Motor neuron (in vitro differentiated cells): ENCODE measurements around the gene R3HDM2. TPM values are rescaled to one million over a fixed set of nuclear protein-coding genes. Genes with fewer than 3 reads are reported as not detected.
"Not testable (repeated sequence)": the region's sequence is repeated elsewhere in the genome, so short reads cannot be mapped to it uniquely, and the experiment has no call there.

Experiments used
- ATAC-seq, 8 experiments: fragments of 200-7000 bp; cut with Tn5 transposase; replicated peaks in 6 of 8; 2 replicates each; pipeline ENCODE4 v1.8.0; 2021; ENCODE audit warnings: mild to moderate bottlenecking in 8 of 8, moderate library complexity in 8 of 8
- H3K27ac ChIP-seq, 2 donors: fragments of 250-450 bp; sonication (Bioruptor Pico); 2 replicates each; pipeline ENCODE4 v1.9.0; 2021; ENCODE audit warnings: antibody characterized with exemption in 2 of 2, mild to moderate bottlenecking in 2 of 2, moderate library complexity in 1 of 2
- H3K4me1 ChIP-seq, 2 donors: fragments of 250-450 bp; sonication (Bioruptor Pico); replicated peaks in 1 of 2; 2 replicates each; pipeline ENCODE4 v1.6.1; 2021; ENCODE audit warnings: antibody characterized with exemption in 2 of 2, mild to moderate bottlenecking in 2 of 2, moderate library complexity in 1 of 2
- H3K4me3 ChIP-seq, 5 donors: fragments of 250-450 bp; sonication (Bioruptor Pico); 2 replicates each; pipeline ENCODE4 v1.9.0; 2021; ENCODE audit warnings: antibody characterized with exemption in 5 of 5, mild to moderate bottlenecking in 5 of 5, moderate library complexity in 4 of 5
- WGBS, 10 experiments: fragments of 450-650 bp; shearing (Covaris generic); methylation state at CpG; one replicate each; pipeline ENCODE4 v1.0.0; 2022; 5-methylcytosine and 5-hydroxymethylcytosine counted together
- in situ Hi-C, 9 experiments: fragments of 400-800 bp; cut with MboI; loops; one replicate each; pipeline ENCODE4 v1.15.0; 2021; ENCODE audit warnings: low sequenced_read_pairs in 9 of 9, low pct_unique_long_range_greater_than_20kb in 2 of 9; ENCODE audit not compliant: unreplicated experiment in 9 of 9
- total RNA-seq, 8 experiments: library from RNA; unstranded; fragments of 300-600 nt; gene quantifications; 2 replicates each; pipeline versions ENCODE4 v1.2.3 to v1.2.4, GENCODE V29; 2022

Gene R3HDM2
- total RNA-seq, 8 experiments from 2014 or later: 14.7 to 75.2 (median 31.6) TPM

GRCh38 chr12:57402156-57402555 lies 28.7 kb downstream of the R3HDM2 start:
- 80 to 100% (median 100%) methylated on average over 1 to 4 of the region's 4 CpGs; no CpG with 5 or more reads in 3 of the 10 experiments for WGBS, 10 experiments
- H3K4me1 ChIP-seq, ATAC-seq, H3K4me3 ChIP-seq, in situ Hi-C loops, H3K27ac ChIP-seq: not testable (repeated sequence)

GRCh38 chr12:57401165-57401564 lies 29.7 kb downstream of the R3HDM2 start:
- Histone ChIP-seq H3K27ac (no peak overlapping the region), H3K4me1 (no peaks in the 10 kb centered on the region), H3K4me3 (no peak overlapping the region)
- in situ Hi-C loops: no loop called here
- 50 to 88% (median 68%) methylated on average over 1 to 5 of the region's 5 CpGs; no CpG with 5 or more reads in 1 of the 10 experiments for WGBS, 10 experiments
- peak in 1 of 8 experiments; percentile 25 for ATAC-seq

GRCh38 chr12:57399718-57400463 lies 31.0 kb downstream of the R3HDM2 start:
- in situ Hi-C loops, H3K27ac ChIP-seq, H3K4me1 ChIP-seq, ATAC-seq, H3K4me3 ChIP-seq: not testable (repeated sequence)
- WGBS, 10 experiments: 80 to 100% (median 100%) methylated on average over 1 to 3 of the region's 7 CpGs; no CpG with 5 or more reads in 2 of the 10 experiments

GRCh38 chr12:57397441-57397840 lies 33.4 kb downstream of the R3HDM2 start:
- 78 to 100% (median 95%) methylated on average over 1 to 2 of the region's 2 CpGs; no CpG with 5 or more reads in 2 of the 10 experiments for WGBS, 10 experiments
- ATAC-seq: no peak
- in situ Hi-C loops: no loop called here

GRCh38 chr12:57395121-57395520 lies 35.7 kb downstream of the R3HDM2 start:
- Histone ChIP-seq H3K4me3 (no peak overlapping the region), H3K4me1 (no peaks in the 10 kb centered on the region), H3K27ac (no peak overlapping the region)
- WGBS, 10 experiments: 80 to 100% (median 96%) methylated on average over 4 to 10 of the region's 18 CpGs; no CpG with 5 or more reads in 5 of the 10 experiments
- in situ Hi-C loops: no loop called here
- no peak for ATAC-seq

More at GRCh38 chr12:57397441-57397840, 33.4 kb downstream of the R3HDM2 start:
- no peak overlapping the region for H3K4me3 ChIP-seq
- no peak overlapping the region for H3K27ac ChIP-seq
- H3K4me1 ChIP-seq: no peaks in the 10 kb centered on the region

GRCh38 chr12:57390174-57390573 lies 40.7 kb downstream of the R3HDM2 start:
- 83 to 100% (median 93%) methylated on average over 1 to 2 of the region's 2 CpGs; no CpG with 5 or more reads in 1 of the 10 experiments for WGBS, 10 experiments
- Histone ChIP-seq H3K27ac (no peak overlapping the region), H3K4me3 (no peak overlapping the region), H3K4me1 (no peaks in the 10 kb centered on the region)
- in situ Hi-C loops: no loop called here
- no peak for ATAC-seq

- Histone ChIP-seq H3K4me3 (no peak overlapping the region), H3K27ac (no peak overlapping the region), H3K4me1 (no peaks in the 10 kb centered on the region)
- 0 to 100% (median 61%) methylated on average over 1 to 3 of the region's 3 CpGs; no CpG with 5 or more reads in 2 of the 10 experiments for WGBS, 10 experiments
- in situ Hi-C loops: no loop called here
- ATAC-seq: peak in 2 of 8 experiments; percentile 60 to 85
Observed at GRCh38 chr12:57389033-57389432, 41.8 kb downstream of the R3HDM2 start.

- 84 to 100% (median 95%) methylated on average over 1 to 5 of the region's 5 CpGs for WGBS, 10 experiments
- in situ Hi-C loops: no loop called here
- no peaks in the 10 kb centered on the region for H3K4me1 ChIP-seq
- no peak overlapping the region for H3K27ac ChIP-seq
- ATAC-seq: no peak
- no peak overlapping the region for H3K4me3 ChIP-seq
Observed at GRCh38 chr12:57388425-57388824, 42.4 kb downstream of the R3HDM2 start.

- in situ Hi-C loops: no loop called here
- WGBS, 10 experiments: 100% methylated on average over 1 of the region's 33 CpGs; no CpG with 5 or more reads in 8 of the 10 experiments
- Histone ChIP-seq H3K27ac (no peak overlapping the region), H3K4me1 (no peaks in the 10 kb centered on the region), H3K4me3 (no peak overlapping the region)
- no peak for ATAC-seq
Observed at GRCh38 chr12:57386187-57386720, 44.6 kb downstream of the R3HDM2 start.

GRCh38 chr12:57385586-57385985 lies 45.3 kb downstream of the R3HDM2 start:
- Histone ChIP-seq H3K27ac (no peak overlapping the region), H3K4me3 (no peak overlapping the region), H3K4me1 (no peaks in the 10 kb centered on the region)
- ATAC-seq: no peak
- in situ Hi-C loops: no loop called here
- 100% methylated on average over 1 of the region's 3 CpGs; no CpG with 5 or more reads in 9 of the 10 experiments for WGBS, 10 experiments

- ATAC-seq: peak in 3 of 8 experiments; percentile 35 to 89 (median 73)
- in situ Hi-C loops: no loop called here
- Histone ChIP-seq H3K27ac (no peak overlapping the region), H3K4me3 (no peak overlapping the region), H3K4me1 (no peaks in the 10 kb centered on the region)
- WGBS, 10 experiments: 80 to 100% (median 100%) methylated on average over 1 of the region's 1 CpG; no CpG with 5 or more reads in 3 of the 10 experiments
Observed at GRCh38 chr12:57384478-57384877, 46.4 kb downstream of the R3HDM2 start.

- no peak for ATAC-seq
- in situ Hi-C loops: no loop called here
- H3K27ac ChIP-seq: no peak overlapping the region
- no peaks in the 10 kb centered on the region for H3K4me1 ChIP-seq
- WGBS, 10 experiments: 71 to 100% (median 85%) methylated on average over 1 to 2 of the region's 2 CpGs; no CpG with 5 or more reads in 2 of the 10 experiments
- no peak overlapping the region for H3K4me3 ChIP-seq
Observed at GRCh38 chr12:57381693-57382220, 49.1 kb downstream of the R3HDM2 start.

- in situ Hi-C loops: no loop called here
- H3K27ac ChIP-seq: no peak overlapping the region
- no peak overlapping the region for H3K4me3 ChIP-seq
- H3K4me1 ChIP-seq: no peaks in the 10 kb centered on the region
- no peak for ATAC-seq
- 86 to 100% (median 100%) methylated on average over 1 of the region's 1 CpG; no CpG with 5 or more reads in 5 of the 10 experiments for WGBS, 10 experiments
Observed at GRCh38 chr12:57380300-57380699, 50.5 kb downstream of the R3HDM2 start.
